Central memory CD4-positive, alpha-beta T cell (primary cell): Measurements from ENCODE around the gene ZNF222.

Experiments used
- DNase-seq: peaks from one replicate; pipeline ENCODE4 v3.0.0; 2022
- total RNA-seq, 3 experiments: gene quantifications; one replicate each; lab custom pipeline; 2026; lab: John Stamatoyannopoulos, UW

ZNF222 gene
- 1.2 to 8.9 (median 3.0) reads per million in 3 experiments for total RNA-seq

DNA sequence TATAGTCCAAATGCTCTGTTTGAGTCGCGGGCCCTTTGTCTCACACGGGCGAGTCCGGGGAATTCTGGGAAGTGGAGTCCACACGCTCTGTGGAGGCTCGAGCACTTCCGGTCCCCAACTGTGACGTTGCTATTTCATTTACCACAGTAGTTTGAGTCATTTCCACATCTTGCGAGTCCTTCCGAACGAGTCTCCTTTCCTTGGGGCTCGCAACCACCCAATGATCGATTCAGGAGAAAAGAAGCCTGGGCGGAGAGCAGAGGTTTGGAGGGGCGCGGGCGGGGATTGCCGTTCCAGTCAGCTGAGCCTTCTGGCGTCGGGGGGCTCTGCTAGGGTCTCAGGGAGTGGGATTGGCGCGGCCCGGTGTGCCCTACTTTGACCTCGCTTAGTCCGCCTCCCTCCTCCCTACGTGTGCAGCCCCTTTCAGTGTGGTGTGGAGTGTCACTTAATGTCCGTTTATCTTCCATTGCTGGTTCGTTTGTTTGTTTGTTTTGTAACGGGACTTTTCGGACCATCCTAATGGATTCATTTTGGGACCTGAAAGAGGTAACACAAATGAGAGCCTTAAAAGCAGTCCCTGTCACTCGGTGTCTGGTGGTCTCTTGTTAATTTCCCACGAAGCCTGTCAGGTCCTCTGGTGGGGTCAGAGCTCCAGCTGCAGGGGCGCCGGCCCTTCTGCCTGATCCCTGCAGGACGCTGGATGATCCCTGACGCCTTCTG lies at the start of gene ZNF222:
TSS of gene ZNF222 (plus strand) at position 163 of the 720 bp plus-strand sequence. CDS start at position 221, 58 bp downstream.
- DNase-seq = peak; percentile 66

DNA sequence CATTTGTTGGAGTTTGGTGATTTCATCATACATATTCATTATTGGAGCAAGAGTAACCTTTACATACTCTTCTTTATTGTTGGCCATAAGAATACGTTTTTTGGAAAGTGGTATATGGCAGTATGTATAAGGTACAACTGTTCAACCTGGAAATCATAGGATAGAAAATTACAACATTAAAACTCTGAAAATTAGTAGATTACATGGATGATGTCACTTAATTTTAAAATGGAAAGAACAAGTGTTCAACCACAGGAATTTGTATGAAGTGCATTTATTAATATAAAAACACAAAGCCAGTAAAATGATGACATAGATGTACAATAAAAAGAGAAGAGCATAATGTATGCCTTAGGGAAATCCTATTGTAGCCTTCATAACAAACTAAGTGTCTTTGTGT lies 48.4 kb upstream of the ZNF222 start:
- DNase-seq = no peak

GRCh38 chr19:43983544-43983911 lies 41.7 kb upstream of the ZNF222 start:
- DNase-seq = no peak

GRCh38 chr19:43983912-43984686 lies 41.1 kb upstream of the ZNF222 start, which contains the start of gene ZNF155:
Gene ZNF155, plus strand, starts transcription at chr19:43984188. Its CDS starts 4,356 bp downstream, at chr19:43988544.
- peak; percentile 58 for DNase-seq

DNA sequence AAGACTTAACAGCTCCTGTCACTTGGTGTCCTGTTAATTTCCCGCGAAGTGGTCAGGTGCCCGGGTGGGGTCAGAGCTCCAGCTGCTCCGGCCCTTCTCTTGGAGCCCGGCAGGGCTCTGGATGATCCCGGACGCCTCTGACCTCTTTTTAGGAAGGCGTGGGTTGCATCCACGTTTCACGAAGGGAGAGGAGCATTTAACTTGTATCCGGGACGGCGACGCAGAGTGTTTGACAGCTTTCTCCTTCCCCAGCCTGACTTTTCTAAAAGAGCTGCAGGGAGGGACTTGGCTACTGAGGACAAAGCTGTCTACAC lies 40.5 kb upstream of the ZNF222 start:
- DNase-seq = no peak

DNA sequence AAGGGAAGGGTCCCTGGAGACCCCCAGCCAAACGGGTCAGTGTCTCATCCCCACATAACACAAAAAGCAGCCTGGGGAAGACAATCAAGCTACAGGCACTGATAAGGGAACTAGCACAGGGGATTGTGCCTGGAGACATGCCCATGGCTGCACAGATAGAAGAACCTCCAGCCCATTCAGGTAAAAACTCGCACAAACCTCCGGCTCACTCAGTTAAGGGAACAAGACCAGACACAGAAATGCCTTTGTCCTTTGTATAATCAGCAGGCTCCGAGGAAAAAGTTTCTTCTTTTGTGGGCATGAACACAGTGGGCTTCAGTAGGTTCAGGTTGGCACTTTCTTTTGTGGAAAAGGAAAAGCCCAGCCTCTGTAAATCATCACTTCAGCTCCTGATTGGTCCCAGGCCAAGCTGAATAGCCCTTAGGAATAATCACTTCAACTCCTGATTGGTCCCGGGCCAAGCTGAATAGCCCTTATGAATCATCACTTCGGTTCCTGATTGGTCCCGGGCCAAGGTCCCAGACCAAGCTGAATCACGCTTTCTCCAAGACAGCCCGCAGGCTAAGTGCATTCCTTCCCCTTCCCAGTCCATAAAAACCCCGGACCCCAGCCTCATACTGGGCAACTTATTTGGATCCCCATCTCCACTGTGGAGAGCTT lies 27.4 kb upstream of the ZNF222 start:
- no peak for DNase-seq

DNA sequence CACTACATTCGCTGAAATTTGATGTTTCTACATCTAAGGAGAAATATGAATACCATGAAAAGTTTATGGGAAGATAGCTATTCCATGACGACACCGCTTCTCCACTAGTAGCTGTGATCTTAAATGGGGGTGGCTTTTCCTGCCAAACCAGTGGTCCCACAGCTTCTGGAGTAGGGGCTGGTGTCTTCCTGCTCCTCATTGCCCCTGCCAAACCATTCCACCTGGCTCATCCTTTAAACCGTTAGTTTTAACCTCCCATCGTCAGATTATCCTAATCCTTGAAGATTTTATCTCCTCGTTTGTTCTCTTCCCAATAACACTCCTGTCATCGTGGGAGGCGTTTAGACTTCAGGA lies 23.0 kb upstream of the ZNF222 start:
- no peak for DNase-seq

DNA sequence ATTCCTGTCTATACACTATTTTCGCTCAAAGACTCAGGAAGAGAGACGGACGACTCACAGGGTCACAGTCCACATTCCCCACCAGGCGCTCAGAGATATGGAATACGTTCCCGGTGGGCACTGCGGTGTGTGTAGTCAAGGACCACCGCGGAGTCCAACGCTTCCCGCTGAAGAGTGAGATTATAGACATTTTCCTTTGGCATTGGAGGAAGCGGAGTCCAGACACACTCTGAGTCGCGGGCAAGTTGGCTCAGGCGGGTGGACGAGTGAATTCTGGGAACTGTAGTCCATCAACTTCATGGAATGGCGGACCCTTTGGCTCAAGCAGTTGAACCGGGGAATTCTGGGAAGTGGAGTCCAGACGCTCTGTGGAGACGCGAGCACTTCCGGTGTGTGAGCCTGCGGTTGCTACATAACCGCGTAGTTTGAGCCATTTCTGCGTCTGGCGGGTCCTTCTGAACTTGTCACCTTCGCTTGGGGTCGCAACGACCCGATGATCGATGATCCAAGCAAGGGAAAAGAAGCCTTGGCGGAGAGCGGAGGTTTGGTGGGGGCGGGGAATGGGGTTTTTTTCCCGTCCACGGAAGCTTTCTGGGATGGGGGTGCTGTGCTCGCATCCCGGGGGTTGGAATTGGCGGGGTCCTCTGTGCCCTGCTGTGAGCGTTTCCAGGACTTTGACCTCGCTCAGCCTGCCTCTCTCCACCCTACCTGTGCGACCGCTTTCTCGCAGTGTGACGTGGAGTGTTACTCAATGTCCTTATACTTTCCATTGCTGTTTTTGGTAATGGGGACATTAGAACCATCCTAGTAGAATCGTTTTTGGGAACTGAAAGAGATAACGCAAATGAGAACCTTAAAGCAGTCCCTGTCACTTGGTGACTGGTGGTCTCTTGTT lies 22.4 kb upstream of the ZNF222 start, which contains the start of gene ZNF230:
TSS of gene ZNF230 (plus strand) at position 392 of the 895 bp plus-strand sequence. CDS start 4,122 bp downstream, outside the sequence.
- peak; percentile 83 for DNase-seq

- no peak for DNase-seq
These were observed 21.6 kb upstream of the ZNF222 start for GRCh38 chr19:44003461-44004009.

DNA sequence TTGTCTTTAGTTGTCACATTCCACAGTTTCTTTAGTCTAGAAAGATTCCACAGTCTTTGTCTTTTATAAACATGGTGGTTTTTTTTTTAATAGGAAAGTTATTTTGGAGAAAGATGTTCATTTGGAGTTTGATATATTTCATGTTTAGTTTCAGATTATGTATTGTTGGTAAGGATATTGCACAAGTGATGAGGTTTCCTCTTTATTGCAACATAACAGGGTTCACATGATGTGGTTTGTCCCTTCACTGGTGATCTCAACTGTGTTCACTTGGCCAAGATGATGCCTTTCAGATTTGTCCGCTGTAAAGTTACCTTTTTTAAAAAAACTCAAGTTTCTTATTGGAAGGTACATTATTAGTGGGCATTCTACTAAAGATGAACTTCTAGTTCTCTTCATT lies 19.2 kb upstream of the ZNF222 start:
- no peak for DNase-seq

DNA sequence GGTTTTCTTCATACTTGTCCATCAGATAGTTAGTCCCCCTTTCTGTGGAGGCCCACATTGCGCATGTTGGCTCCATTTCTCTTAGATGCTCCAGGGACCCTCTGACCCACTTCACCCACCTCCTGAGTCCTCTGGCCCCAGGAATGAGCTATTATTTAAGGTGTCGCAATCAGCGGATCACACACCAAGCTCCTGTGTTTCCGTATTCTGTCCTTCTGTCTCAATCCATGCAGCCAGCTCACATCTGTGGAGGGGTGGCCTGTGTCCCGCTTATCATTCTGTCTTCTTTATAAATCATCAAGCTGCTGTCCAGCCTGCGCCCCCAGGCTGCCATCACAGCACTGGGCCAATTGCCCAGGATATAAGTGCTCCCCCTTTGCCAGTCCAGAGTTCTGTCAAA lies 17.7 kb upstream of the ZNF222 start:
- no peak for DNase-seq

- no peak for DNase-seq
These were observed 14.7 kb upstream of the ZNF222 start for GRCh38 chr19:44010468-44010867.

- no peak for DNase-seq
These were observed 5.7 kb upstream of the ZNF222 start for GRCh38 chr19:44019498-44019897.

- no peak for DNase-seq
These were observed 4.0 kb upstream of the ZNF222 start for GRCh38 chr19:44021221-44021620.

- no peak for DNase-seq
These were observed 321 bp upstream of the ZNF222 start for GRCh38 chr19:44024900-44025216.

GRCh38 chr19:44026622-44027021 lies 1.4 kb downstream of the ZNF222 start:
- no peak for DNase-seq

GRCh38 chr19:44032001-44032610 lies 6.9 kb downstream of the ZNF222 start:
- no peak for DNase-seq

GRCh38 chr19:44042147-44042546 lies 17.0 kb downstream of the ZNF222 start:
- no peak for DNase-seq

GRCh38 chr19:44050740-44051649 lies 25.8 kb downstream of the ZNF222 start:
- no peak for DNase-seq

DNA sequence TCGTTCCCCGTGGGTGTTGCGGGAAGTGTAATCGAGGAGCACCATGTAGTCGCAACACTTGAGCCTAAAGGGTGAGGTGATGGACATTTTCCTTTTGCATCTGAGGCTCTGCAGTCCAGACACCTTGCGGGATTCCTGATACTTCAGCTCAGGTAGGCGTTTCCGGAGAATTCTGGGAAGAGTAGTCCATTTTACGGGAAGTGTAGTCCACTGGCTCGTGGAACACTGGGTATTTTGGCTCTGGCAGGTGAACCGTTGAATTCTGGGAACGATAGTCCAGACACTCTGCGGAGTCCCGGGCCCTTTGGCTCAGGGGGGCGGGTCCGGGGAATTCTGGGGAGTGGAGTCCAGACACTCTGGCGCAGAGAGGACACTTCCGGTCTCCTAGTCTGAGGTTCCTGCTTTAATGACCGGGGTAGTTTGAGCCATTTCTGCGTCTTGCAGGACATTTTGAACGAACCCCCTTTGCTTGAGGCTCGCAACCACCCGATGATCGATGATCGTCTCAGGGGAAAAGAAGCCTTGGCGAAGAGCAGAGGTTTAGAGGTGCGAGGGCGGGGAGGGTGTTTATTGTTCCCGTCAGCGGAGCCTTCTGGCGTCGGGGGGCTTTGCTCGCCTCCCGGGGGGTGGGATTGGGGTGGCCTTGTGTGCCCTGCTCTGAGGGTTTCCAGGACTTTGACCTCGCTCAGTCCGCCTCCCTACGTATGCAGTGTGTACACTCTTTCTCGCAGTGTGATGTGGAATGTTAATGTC lies 26.6 kb downstream of the ZNF222 start, which contains the start of gene ZNF223:
TSS of gene ZNF223 (plus strand) at position 387 of the 753 bp plus-strand sequence. CDS start 3,141 bp downstream, outside the sequence.
- DNase-seq = peak; percentile 29
